RPMI7951 (cell line): ENCODE measurements around the gene METTL21C. TPM values are rescaled to one million over a fixed set of nuclear protein-coding genes. Genes with fewer than 3 reads are reported as not detected.

Experiments
- DNase-seq: peaks from one replicate; pipeline ENCODE4 v3.0.0-alpha.2; 2012; ENCODE audit warnings: low read depth
- total RNA-seq: library from RNA; depleted of rRNA; stranded (reverse); fragments of >200 nt; shearing (Covaris generic); gene quantifications from 2 replicates; pipeline ENCODE4 v1.2.3, GENCODE V29; 2014; rRNA removed

Gene METTL21C
- not detected in 2 replicates for total RNA-seq

- no peak for DNase-seq
Observed at GRCh38 chr13:102694937-102695336, at the start of gene METTL21C. METTL21C (minus strand) TSS chr13:102695044; CDS start chr13:102694498, 546 bp downstream.

- no peak for DNase-seq
Observed at GRCh38 chr13:102742506-102742905, 47.7 kb upstream of the METTL21C start.

GRCh38 chr13:102742101-102742500, 47.3 kb upstream of the METTL21C start:
- no peak for DNase-seq

DNA sequence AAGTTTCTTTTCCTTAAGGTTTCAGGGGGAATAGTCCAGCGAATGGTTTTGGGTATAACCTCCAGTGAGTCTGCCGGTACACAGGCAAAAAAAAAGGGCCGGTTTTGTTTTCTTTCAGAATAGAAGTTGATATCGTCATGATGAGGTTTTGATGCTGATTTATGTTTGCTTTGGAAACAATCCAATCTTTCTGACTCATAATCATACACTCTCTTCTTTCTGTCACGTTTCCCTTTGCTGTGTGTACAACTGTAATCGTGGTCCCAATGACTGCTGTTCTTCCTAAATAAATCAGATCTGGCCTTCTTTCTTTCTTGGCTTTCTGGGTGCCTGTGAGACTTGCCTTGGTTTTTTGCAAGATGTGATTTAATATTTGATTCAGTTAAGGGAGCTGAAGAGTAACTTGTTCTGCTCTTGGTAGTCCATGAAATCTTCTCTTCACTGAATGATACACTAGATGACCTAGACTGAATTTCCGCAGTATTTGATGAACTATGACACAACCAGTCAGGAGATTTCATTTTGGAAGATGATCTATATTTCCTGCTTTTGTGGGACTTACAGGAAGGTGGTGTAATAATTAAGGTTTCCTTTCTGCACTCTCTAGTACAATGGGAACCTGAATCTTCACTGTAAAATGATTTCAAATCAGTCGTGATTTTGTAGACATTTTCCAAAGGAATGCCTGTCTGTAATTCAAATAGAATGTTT, 34.9 kb upstream of the METTL21C start:
- peak; percentile 66 for DNase-seq

GRCh38 chr13:102726430-102726829, 31.6 kb upstream of the METTL21C start:
- peak; percentile 25 for DNase-seq

- DNase-seq = peak; percentile 51
Observed at GRCh38 chr13:102724923-102725322, 30.1 kb upstream of the METTL21C start.

DNA sequence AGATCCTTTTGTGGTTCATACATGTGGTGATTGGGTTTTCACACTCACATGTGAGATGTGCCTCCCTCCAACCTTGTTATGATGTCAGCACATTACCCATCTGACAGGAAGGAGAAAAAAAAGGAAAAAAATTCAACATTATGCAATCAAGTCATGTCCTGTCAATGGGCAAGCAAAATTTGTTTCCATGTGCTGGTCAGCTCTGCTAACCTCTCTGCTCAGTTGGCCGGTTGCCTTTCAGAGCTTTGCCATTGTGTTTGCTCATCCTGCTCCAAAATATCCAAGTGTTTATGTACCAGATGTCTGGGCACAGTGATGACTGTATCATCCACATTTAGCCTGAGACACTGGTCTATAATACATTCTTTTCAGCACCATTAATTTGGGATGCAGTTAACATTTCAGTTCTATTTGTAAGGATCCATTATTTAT, 27.0 kb upstream of the METTL21C start:
- DNase-seq = peak; percentile 32

GRCh38 chr13:102718746-102719145, 23.9 kb upstream of the METTL21C start:
- DNase-seq = no peak

DNA sequence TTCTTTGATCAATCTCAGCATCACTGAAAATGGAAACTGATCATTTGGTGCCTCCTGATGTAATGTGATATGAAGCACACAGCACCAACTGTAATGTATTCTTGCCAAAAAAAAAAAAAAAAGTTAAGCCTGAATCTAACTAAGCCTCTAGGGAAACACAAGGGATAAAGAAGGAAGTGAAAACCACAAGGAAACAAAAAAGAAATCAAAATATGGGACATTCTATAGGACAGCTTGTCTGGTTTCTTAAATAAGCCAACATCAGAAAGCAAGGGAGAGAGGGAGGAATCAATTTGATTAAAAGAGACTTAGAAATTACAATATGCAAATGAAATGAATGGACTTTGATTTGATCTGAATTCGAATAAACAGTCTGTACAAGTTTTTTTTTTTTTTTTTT, 20.6 kb upstream of the METTL21C start:
- no peak for DNase-seq

DNA sequence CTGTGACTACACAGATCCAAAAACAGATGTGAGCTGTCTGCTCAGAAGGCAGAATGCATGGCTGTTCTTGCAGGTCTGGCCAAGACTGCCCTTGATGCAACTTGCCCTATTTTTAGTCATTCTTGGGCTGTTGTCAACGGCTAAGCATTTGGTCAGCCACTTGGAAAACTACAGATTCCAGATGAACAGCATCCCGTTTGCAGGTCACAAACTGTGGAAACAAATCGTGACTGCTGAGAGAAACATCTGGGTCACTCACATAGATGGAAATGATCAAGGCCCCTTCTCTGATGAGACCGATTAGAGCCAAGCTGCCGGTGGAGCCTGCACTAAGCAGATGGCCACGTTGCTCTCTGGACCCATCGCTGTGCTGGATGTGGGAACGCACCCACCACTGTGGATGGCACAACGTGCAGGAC, 15.4 kb upstream of the METTL21C start:
- DNase-seq = peak; percentile 73

GRCh38 chr13:102709536-102709935, 14.7 kb upstream of the METTL21C start:
- no peak for DNase-seq

DNA sequence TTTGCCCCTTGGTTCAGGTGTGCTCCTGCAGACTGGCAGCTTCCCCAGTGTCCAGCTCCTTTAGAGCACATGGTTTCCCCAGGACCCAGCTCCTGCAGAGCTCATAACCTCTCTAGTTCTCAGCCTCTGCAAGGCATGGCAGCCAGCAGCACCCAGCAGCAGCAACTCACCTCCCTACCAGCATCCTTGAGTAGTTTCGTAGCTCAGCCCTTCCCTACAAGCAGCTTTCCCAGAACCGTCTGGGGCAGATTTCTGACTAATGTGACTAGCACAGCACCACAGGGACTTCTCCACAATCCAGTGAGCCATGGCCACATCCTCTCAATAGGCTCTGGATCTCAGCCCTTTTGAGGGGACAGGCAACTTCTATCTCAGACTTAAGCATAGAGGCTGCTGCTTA, 14.1 kb upstream of the METTL21C start:
- no peak for DNase-seq

GRCh38 chr13:102708211-102708610, 13.4 kb upstream of the METTL21C start:
- no peak for DNase-seq

DNA sequence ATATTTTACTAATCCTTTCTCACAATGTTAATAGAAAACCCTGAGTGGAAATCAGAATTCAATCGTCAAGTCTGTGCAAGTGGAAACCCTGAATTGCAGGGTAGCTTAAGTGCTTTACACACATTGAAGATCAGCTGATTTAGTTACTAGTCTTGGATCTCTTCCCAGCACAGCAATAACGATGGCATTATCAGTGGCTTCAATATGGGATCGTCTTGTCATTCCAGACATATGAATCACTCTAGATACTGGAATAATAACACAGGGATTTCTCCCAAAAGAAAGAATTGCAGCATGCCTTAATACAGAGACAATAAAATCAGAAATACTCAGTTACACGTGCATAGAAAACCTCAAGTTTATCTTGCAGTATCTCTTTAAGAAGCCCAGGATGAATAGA, 12.6 kb upstream of the METTL21C start:
- peak; percentile 88 for DNase-seq

DNA sequence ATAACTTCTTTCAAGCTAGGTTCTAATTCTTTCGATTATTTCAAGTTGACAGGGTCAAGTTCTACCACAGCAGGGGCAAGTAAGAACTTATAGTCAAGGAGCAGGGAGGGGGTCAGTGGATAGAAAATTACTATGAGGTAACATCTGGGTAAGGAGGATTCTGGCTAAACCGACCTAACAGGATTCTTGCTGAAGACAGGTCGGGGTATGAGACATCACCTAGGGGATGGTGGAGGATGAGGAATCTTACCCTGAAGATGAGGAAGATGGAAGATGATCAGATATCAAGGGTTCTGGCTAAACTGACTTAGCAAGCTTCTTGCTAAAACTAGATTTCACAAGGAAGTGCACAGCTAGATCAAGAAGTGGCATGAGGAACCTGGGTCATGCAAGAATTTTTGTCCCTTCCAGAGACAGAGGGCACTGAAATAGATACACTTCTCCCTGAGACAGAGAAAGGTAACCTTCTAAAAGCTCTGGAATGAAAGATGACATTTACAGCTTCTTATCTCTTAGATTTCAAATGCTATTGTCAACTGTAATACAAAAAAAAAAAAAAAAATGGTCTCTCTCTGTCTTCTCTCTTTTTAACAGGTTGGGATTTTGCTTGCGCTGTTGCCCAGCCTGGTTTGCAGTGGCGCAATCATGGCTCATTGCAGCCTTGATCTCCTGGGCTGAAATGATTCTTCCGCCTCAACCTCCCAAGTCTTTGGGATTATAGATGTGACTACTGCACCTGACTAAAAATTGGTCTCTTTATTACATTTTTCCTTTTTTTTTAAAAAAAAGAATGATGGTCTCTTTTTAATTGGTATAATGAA, 9.6 kb upstream of the METTL21C start:
- no peak for DNase-seq

GRCh38 chr13:102703726-102704035, 8.8 kb upstream of the METTL21C start:
- no peak for DNase-seq

GRCh38 chr13:102702965-102703725, 8.3 kb upstream of the METTL21C start:
- no peak for DNase-seq

DNA sequence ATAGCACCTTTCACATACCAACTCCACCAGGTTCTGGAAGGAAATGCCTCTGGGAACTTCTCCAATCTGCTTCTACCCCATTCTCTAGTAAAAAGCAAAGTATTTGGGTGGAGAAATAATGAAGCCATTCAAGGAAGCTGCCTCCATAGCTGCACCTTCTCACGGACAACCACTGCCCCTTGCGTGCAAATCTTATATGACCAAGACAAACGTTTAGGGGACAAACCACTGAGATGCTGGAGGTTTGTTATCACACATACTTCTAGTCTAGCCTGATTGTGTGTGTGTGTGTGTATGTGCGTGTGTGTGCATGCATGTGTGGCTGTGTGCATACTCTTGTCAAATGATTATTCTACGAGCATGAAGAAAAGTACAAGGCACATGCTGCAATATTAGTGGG, 6.5 kb upstream of the METTL21C start:
- no peak for DNase-seq

DNA sequence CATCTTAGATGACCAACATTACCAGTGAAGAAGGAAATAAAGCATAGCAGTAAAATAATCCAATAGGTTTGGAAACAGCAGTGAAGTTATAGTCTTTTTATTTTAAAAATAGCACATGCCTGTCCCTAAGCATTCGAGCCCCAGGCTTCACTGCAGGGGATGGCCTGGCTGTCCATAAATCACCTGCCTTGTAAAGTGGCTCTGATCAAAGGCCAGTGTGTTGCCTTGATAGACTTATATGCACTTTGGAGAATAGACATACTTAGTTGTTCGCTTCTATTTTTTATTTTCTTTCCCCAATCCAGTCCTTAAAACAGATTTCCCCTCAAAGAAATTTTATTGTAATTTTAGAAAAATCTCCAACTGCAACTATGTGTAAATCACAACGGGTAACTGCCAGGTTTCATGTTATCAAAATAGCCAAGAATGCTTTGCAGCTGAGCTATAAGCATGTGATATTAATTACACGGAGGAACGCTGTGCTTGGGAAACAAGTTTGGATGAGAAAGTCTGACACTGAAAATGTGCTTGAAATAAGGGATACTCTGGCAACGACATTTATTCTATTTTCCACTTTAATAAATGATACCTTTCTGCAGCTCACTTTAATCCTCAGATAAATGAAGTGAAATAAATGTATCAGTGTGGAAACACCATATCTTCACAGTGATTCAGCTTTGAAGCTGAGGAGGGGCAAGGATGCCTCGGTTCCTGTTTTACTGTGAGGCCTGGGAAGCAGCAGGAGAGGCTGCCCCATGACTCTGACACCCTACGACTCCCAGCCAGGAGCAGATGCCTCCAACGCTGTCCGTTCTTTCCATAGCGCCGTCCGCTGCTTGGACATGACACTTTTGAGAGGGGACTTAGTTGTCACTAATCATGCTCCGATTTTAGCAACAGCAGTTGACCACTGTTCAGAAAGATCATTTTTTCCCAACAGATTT, 5.5 kb upstream of the METTL21C start:
- DNase-seq = no peak

- no peak for DNase-seq
Observed at GRCh38 chr13:102699504-102699903, 4.7 kb upstream of the METTL21C start.

GRCh38 chr13:102698649-102698980, 3.8 kb upstream of the METTL21C start:
- DNase-seq = no peak
